Measurements from ENCODE around the gene ADH5.
"Not testable (repeated sequence)": the region's sequence is repeated elsewhere in the genome, so short reads cannot be mapped to it uniquely, and the experiment has no call there.

ADH5 gene

GRCh38 chr4:99074816-99075215 lies 13.8 kb downstream of the ADH5 start:
- TF ChIP-seq, protein P1, sequence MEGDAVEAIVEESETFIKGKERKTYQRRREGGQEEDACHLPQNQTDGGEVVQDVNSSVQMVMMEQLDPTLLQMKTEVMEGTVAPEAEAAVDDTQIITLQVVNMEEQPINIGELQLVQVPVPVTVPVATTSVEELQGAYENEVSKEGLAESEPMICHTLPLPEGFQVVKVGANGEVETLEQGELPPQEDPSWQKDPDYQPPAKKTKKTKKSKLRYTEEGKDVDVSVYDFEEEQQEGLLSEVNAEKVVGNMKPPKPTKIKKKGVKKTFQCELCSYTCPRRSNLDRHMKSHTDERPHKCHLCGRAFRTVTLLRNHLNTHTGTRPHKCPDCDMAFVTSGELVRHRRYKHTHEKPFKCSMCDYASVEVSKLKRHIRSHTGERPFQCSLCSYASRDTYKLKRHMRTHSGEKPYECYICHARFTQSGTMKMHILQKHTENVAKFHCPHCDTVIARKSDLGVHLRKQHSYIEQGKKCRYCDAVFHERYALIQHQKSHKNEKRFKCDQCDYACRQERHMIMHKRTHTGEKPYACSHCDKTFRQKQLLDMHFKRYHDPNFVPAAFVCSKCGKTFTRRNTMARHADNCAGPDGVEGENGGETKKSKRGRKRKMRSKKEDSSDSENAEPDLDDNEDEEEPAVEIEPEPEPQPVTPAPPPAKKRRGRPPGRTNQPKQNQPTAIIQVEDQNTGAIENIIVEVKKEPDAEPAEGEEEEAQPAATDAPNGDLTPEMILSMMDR (IDR thresholded peaks at IDR 0.05; ENCODE audit: insufficient read depth, low read depth, low read length, missing control alignments) = no peak

GRCh38 chr4:99071159-99071558 lies 17.4 kb downstream of the ADH5 start:
- DNase-seq (ENCODE audit: low read depth) = no peak
- TF ChIP-seq, protein P1 (IDR thresholded peaks at IDR 0.05; ENCODE audit: insufficient read depth, low read depth, low read length, missing control alignments) = no peak
- H3K4me3 ChIP-seq (ENCODE audit: low read length) = no peak overlapping the region

More at GRCh38 chr4:99074816-99075215, 13.8 kb downstream of the ADH5 start:
- no peak for DNase-seq (ENCODE audit: low read depth)
- H3K4me3 ChIP-seq (ENCODE audit: low read length) = no peak overlapping the region

- TF ChIP-seq, protein P1 (IDR thresholded peaks at IDR 0.05; ENCODE audit: insufficient read depth, low read depth, low read length, missing control alignments) = no peak
- no peak overlapping the region for H3K4me3 ChIP-seq (ENCODE audit: low read length)
- DNase-seq (ENCODE audit: low read depth) = no peak
Observed at GRCh38 chr4:99067617-99068016, 21.0 kb downstream of the ADH5 start.

DNA sequence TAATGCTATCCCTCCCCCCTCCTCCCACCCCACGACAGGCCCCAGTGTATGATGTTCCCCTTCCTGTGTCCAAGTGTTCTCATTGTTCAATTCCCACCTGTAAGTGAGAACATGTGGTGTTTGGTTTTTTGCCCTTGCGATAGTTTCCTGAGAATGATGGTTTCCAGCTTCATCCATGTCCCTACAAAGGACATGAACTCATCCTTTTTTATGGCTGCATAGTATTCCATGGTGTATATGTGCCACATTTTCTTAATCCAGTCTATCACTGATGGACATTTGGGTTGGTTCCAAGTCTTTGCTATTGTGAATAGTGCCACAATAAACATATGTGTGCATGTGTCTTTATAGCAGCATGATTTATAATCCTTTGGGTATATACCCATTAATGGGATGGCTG lies 23.1 kb downstream of the ADH5 start:
- H3K4me3 ChIP-seq (ENCODE audit: low read length); DNase-seq (ENCODE audit: low read depth): not testable (repeated sequence)

DNA sequence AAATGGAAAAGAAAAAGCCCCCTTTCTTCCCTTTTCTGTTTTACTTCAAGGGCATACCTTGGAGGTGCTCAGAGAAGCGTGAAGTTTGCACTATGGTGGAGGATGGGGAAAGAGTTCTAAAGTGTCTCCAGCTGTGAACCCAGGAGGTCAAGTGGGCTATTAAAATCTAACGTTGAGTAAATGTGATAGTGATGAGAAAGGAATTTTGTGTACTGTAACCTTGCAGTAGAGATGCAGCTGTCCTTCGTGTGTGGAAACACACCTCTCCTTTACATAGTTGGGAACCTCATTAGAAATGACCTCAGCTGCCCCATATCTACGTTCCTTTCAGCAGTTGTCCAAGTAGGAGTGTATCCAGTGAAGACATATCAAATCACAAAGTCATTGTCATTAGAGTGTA lies 26.5 kb downstream of the ADH5 start:
- DNase-seq (ENCODE audit: low read depth) = no peak
- H3K4me3 ChIP-seq (ENCODE audit: low read length) = no peak overlapping the region
- TF ChIP-seq, protein P1 (IDR thresholded peaks at IDR 0.05; ENCODE audit: insufficient read depth, low read depth, low read length, missing control alignments) = no peak

GRCh38 chr4:99061048-99061700 lies 27.4 kb downstream of the ADH5 start:
- H3K4me3 ChIP-seq (ENCODE audit: low read length) = no peak overlapping the region
- DNase-seq (ENCODE audit: low read depth) = no peak
- TF ChIP-seq, protein P1 (IDR thresholded peaks at IDR 0.05; ENCODE audit: insufficient read depth, low read depth, low read length, missing control alignments) = no peak

GRCh38 chr4:99059550-99059949 lies 29.0 kb downstream of the ADH5 start:
- no peak for DNase-seq (ENCODE audit: low read depth)
- H3K4me3 ChIP-seq (ENCODE audit: low read length) = no peak overlapping the region
- TF ChIP-seq, protein P1 (IDR thresholded peaks at IDR 0.05; ENCODE audit: insufficient read depth, low read depth, low read length, missing control alignments) = no peak

All from epithelial cell of esophagus (primary cell).